Activated CD8-positive, alpha-beta memory T cell treated with anti-CD3 and anti-CD28 coated beads, Interleukin-2, amount 50 U/mL, for 24 hours (primary cell): Measurements from ENCODE around the gene FOXN4.
"Not testable (repeated sequence)": the region's sequence is repeated elsewhere in the genome, so short reads cannot be mapped to it uniquely, and the experiment has no call there.

Experiments used
- DNase-seq: peaks from one replicate; pipeline ENCODE4 v3.0.0-alpha.2; 2020; ENCODE audit errors: extremely low read depth

Gene FOXN4

GRCh38 chr12:109308534-109309380 lies at the start of gene FOXN4:
Gene FOXN4 (minus strand): TSS chr12:109309284. CDS start chr12:109308321, 963 bp downstream.
- DNase-seq = no peak

- DNase-seq = no peak
Measured at GRCh38 chr12:109358154-109358869, 49.2 kb upstream of the FOXN4 start.

GRCh38 chr12:109357032-109357431 lies 47.9 kb upstream of the FOXN4 start:
- no peak for DNase-seq

GRCh38 chr12:109356577-109356976 lies 47.5 kb upstream of the FOXN4 start:
- no peak for DNase-seq

- no peak for DNase-seq
Measured at GRCh38 chr12:109352184-109352583, 43.1 kb upstream of the FOXN4 start.

- DNase-seq = no peak
Measured at GRCh38 chr12:109347589-109347988, 38.5 kb upstream of the FOXN4 start, which contains the start of gene MYO1H. Gene MYO1H (plus strand): TSS chr12:109347900. CDS start chr12:109347961, 61 bp downstream.

GRCh38 chr12:109346920-109347319 lies 37.8 kb upstream of the FOXN4 start:
- no peak for DNase-seq

GRCh38 chr12:109345428-109345827 lies 36.3 kb upstream of the FOXN4 start:
- DNase-seq = no peak

- no peak for DNase-seq
Measured at GRCh38 chr12:109343677-109344076, 34.6 kb upstream of the FOXN4 start.

GRCh38 chr12:109336593-109336992 lies 27.5 kb upstream of the FOXN4 start:
- no peak for DNase-seq

- DNase-seq = no peak
Measured at GRCh38 chr12:109334887-109335286, 25.8 kb upstream of the FOXN4 start.

- DNase-seq = no peak
Measured at GRCh38 chr12:109331301-109331952, 22.3 kb upstream of the FOXN4 start.

GRCh38 chr12:109330282-109331230 lies 21.5 kb upstream of the FOXN4 start:
- DNase-seq = no peak

- DNase-seq = no peak
Measured at GRCh38 chr12:109329686-109330085, 20.6 kb upstream of the FOXN4 start.

GRCh38 chr12:109329003-109329402 lies 19.9 kb upstream of the FOXN4 start:
- no peak for DNase-seq

GRCh38 chr12:109321294-109321693 lies 12.2 kb upstream of the FOXN4 start:
- DNase-seq = not testable (repeated sequence)

GRCh38 chr12:109310247-109311125 lies 1.4 kb upstream of the FOXN4 start:
- no peak for DNase-seq

GRCh38 chr12:109309381-109310246 lies 530 bp upstream of the FOXN4 start:
- DNase-seq = no peak

GRCh38 chr12:109307051-109307450 lies 2.0 kb downstream of the FOXN4 start:
- DNase-seq = no peak
